IPS-15b (cell line): Measurements from ENCODE around the gene CDK10.

Source experiments
- H3K27me3 ChIP-seq: one replicate; pipeline ENCODE4 v1.6.1; 2013; ENCODE audit warnings: low read length; ENCODE audit not compliant: control insufficient read depth, insufficient read depth
- H3K36me3 ChIP-seq: one replicate; pipeline ENCODE4 v1.6.1; 2013; ENCODE audit warnings: low read length; ENCODE audit not compliant: control insufficient read depth, insufficient read depth
- H3K4me1 ChIP-seq: one replicate; pipeline ENCODE4 v1.6.1; 2013; ENCODE audit warnings: mild to moderate bottlenecking, low read length; ENCODE audit not compliant: control insufficient read depth, insufficient read depth
- H3K4me3 ChIP-seq: one replicate; pipeline ENCODE4 v1.5.1; 2013; ENCODE audit warnings: low read depth, low read length
- H3K9ac ChIP-seq: one replicate; pipeline ENCODE4 v1.6.1; 2013; ENCODE audit warnings: low read depth, mild to moderate bottlenecking, low read length
- H3K9me3 ChIP-seq: one replicate; pipeline ENCODE4 v1.6.1; 2013; ENCODE audit warnings: mild to moderate bottlenecking, low read length; ENCODE audit not compliant: control insufficient read depth, insufficient read depth

The CDK10 gene

GRCh38 chr16:89709716-89710432 is 23.4 kb downstream of the CDK10 start:
- H3K9ac ChIP-seq, result no peak overlapping the region
- H3K36me3 ChIP-seq, result peaks cover 6% of the 10 kb centered on the region
- peaks cover 2% of the 10 kb centered on the region for H3K4me1 ChIP-seq
- no peak overlapping the region for H3K4me3 ChIP-seq
- no peaks in the 10 kb centered on the region for H3K27me3 ChIP-seq
- H3K9me3 ChIP-seq, result no peaks in the 10 kb centered on the region

- peaks cover 6% of the 10 kb centered on the region for H3K36me3 ChIP-seq
- H3K9ac ChIP-seq, result peak overlapping the region; percentile 16
- H3K4me1 ChIP-seq, result peaks cover 2% of the 10 kb centered on the region
- no peaks in the 10 kb centered on the region for H3K27me3 ChIP-seq
- peak overlapping the region; percentile 49 for H3K4me3 ChIP-seq
- H3K9me3 ChIP-seq, result no peaks in the 10 kb centered on the region
These were observed 24.4 kb downstream of the CDK10 start for GRCh38 chr16:89710709-89711564.

- Histone ChIP-seq H3K27me3 (no peaks in the 10 kb centered on the region), H3K4me1 (peaks cover 2% of the 10 kb centered on the region), H3K9ac (peak overlapping the region; percentile 61), H3K36me3 (peaks cover 6% of the 10 kb centered on the region), H3K4me3 (peak overlapping the region; percentile 69), H3K9me3 (no peaks in the 10 kb centered on the region)
These were observed 25.2 kb downstream of the CDK10 start for GRCh38 chr16:89711601-89712273.

- H3K9ac ChIP-seq, result peak overlapping the region; percentile 61
- no peaks in the 10 kb centered on the region for H3K9me3 ChIP-seq
- H3K4me3 ChIP-seq, result peak overlapping the region; percentile 69
- H3K36me3 ChIP-seq, result peaks cover 7% of the 10 kb centered on the region
- peaks cover 2% of the 10 kb centered on the region for H3K4me1 ChIP-seq
- H3K27me3 ChIP-seq, result no peaks in the 10 kb centered on the region
These were observed 25.8 kb downstream of the CDK10 start for GRCh38 chr16:89712274-89712781.

- no peak overlapping the region for H3K4me3 ChIP-seq
- H3K9me3 ChIP-seq, result no peaks in the 10 kb centered on the region
- no peak overlapping the region for H3K9ac ChIP-seq
- H3K36me3 ChIP-seq, result peaks cover 7% of the 10 kb centered on the region
- peaks cover 12% of the 10 kb centered on the region for H3K27me3 ChIP-seq
- H3K4me1 ChIP-seq, result no peaks in the 10 kb centered on the region
These were observed 30.0 kb downstream of the CDK10 start for GRCh38 chr16:89716493-89716892.

DNA sequence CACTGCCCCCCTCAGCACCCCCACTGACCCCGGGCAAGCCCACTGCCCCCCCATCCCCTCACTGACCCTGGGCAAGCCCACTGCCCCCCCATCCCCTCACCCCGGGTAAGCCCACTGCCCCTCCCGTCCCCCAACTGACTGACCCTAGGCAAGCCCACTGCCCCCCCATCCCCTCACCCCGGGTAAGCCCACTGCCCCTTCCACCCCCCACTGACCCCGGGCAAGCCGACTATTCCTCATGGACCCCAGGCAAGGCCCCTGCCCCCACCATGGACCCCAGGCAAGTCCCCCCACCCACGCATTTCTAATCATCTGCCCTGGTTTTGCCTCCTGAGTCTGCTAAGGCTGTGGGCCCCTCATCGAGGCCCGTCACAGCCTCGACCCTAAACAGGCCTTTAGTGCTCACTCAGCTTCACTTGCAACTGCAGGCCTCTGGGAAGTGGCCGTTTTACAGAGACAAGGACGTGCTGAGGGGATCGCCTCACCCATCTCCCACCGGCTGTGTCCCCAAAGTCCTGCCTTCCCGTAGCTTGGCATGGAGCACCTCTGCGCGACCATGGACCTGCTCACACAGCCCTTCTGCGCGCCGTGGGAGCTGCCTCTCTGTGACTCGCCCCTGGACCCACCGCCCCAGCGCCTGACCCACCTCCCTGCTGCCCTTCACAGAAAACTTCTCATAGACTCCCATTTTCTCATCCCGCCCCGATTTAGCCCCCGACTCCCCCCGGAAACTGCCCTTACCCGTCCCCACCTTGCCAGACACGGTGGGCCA is 30.6 kb downstream of the CDK10 start:
- Histone ChIP-seq H3K4me1 (no peaks in the 10 kb centered on the region), H3K27me3 (peaks cover 12% of the 10 kb centered on the region), H3K9ac (no peak overlapping the region), H3K4me3 (no peak overlapping the region), H3K9me3 (no peaks in the 10 kb centered on the region), H3K36me3 (peaks cover 7% of the 10 kb centered on the region)

GRCh38 chr16:89717688-89718505 is 31.4 kb downstream of the CDK10 start:
- Histone ChIP-seq H3K27me3 (peaks cover 19% of the 10 kb centered on the region), H3K9me3 (no peaks in the 10 kb centered on the region), H3K9ac (no peak overlapping the region), H3K4me1 (peaks cover 2% of the 10 kb centered on the region), H3K36me3 (peaks cover 7% of the 10 kb centered on the region), H3K4me3 (no peak overlapping the region)

GRCh38 chr16:89720551-89720812 is 34.0 kb downstream of the CDK10 start:
- H3K27me3 ChIP-seq, result peaks cover 20% of the 10 kb centered on the region
- peak overlapping the region; percentile 54 for H3K9ac ChIP-seq
- H3K4me1 ChIP-seq, result peaks cover 2% of the 10 kb centered on the region
- peaks cover 17% of the 10 kb centered on the region for H3K36me3 ChIP-seq
- peak overlapping the region; percentile 81 for H3K4me3 ChIP-seq
- H3K9me3 ChIP-seq, result no peaks in the 10 kb centered on the region

GRCh38 chr16:89720813-89721545 is 34.5 kb downstream of the CDK10 start, which contains the start of the genes VPS9D1 and ZNF276:
Gene VPS9D1 (minus strand): TSS chr16:89720898. CDS start chr16:89720861, 37 bp downstream.
Gene ZNF276 (plus strand): TSS chr16:89721537. CDS start chr16:89721641, 104 bp downstream.
- H3K27me3 ChIP-seq, result peaks cover 20% of the 10 kb centered on the region
- peaks cover 17% of the 10 kb centered on the region for H3K36me3 ChIP-seq
- peaks cover 2% of the 10 kb centered on the region for H3K4me1 ChIP-seq
- no peaks in the 10 kb centered on the region for H3K9me3 ChIP-seq
- H3K9ac ChIP-seq, result peak within 1 kb of the TSS; percentile 60
- peak within 1 kb of the TSS; percentile 81 for H3K4me3 ChIP-seq
